ENCODE data around the gene CHST3.

Gene CHST3

DNA sequence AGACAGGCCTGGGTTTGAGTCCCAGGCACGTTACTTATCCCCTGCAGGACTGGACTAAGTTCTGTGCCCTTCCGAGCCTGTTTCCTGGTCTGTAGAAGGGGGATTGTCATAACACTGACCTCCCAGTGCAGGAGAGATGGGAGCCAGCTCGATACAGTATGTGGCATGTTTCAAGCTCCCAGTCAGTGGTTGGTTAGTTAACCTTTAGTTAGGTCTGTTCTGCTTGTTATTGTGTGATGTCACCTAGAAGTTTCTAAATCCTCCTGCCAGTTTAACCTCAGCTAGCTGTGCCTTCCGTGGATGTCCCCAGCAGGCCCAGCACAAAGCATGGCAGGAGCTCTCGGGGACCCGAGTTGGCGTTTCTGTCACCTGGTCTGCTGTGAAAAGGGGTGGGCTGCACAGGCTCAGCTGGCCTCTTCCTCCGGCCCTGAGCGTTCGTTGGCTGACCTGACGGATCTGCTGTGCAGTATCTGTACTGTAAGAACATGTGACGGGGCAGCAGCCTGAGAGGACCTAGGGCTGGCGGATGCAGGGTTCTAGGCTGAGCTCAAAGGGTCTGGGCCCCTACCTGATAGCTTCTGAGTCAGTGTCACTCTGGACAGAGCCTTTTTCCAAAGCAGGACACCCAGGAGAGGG is 71.2 kb downstream of the CHST3 start:
- DNase-seq: no peak

GRCh38 chr10:72037266-72037665 is 73.1 kb downstream of the CHST3 start:
- no peak for DNase-seq

DNA sequence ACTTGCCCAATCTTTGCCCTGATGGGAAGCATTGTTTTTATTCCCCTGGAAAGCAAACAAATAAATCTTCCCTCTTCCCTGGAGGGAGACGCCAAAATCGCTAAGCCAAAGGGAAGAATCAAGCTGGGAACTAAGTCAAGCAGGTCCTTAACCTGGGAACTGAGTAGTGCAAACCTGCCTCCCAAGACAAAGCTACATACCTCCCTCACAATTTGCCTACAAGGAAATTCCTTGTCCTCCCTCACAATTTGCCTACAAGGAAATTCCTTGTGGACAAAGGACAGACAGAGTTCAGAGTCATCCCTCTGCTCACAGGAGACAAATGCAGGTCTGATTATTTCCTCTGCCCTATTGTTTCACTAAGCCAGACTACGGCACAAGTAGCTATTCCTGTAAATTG is 73.6 kb downstream of the CHST3 start:
- DNase-seq: no peak

GRCh38 chr10:72038458-72039001 is 74.3 kb downstream of the CHST3 start:
- no peak for DNase-seq

DNA sequence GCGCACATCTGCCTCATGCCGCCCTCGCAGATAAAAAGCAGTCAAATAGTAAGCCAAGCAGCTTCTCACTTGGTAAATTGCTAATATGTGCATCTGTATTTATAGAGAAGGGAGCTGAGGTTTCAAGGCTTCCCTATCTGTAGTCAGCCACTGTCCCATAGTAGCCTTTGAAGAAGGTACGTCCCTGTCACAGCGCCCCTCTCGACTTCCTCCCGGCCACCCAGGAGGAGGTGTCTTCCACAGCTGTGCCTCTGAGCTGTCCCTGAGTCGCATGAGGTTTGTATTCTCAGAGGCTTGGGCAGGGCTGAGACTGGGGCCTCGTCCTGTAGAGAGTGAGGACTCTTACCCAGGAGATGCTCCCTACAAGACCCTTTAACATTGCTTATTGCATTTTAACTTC is 75.2 kb downstream of the CHST3 start:
- no peak for DNase-seq

DNA sequence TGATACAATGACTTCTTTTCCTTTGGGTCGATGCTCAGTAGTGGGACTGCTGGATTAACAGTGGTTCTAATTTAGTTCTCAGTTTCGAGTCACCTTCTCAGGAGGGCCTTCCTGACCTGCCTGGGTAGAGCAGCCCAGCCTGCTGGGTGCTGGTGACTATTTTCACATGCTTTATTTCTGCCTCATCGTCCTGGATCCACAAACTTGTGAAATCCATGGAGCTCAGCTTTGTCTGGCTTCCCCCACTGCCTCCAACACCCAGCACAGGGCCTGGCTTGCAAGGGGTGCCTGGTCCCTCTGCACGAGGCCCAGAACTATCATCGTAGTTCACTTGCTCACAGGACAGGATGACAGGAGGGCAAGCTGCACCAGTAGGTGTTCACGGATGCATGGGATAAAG is 77.3 kb downstream of the CHST3 start:
- no peak for DNase-seq

GRCh38 chr10:72043016-72043834 is 79.0 kb downstream of the CHST3 start:
- DNase-seq: no peak

DNA sequence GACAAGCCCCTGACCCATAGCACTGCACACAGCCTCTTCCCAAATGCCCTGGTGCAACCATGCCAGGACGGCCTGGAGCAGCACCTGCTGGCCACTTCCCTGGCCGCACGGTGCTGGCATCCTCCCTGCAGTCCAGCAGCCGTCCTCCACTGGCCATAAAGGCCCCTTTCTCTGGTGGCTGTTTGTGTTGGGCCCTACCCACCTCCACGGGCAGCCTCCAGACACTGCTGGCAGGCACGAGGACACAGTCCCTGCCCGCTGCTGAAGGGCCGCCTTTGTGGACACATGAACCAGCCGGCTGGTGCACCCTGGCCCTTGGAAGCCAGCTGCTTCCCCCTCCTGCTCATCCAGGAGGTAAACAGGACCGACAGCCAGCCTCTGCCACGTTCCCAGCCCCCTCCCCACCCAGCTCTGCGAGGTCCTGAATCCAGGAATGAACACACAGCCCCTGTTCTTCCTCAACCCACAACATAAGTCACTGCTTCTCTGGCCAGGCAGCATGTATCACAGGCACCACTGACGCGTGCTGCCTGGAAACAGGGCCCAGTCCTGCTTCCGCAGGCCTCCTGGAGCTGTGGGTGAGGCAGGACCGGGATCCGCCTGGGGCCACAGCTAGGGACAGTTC is 80.3 kb downstream of the CHST3 start:
- no peak for DNase-seq

GRCh38 chr10:72045586-72045985 is 81.4 kb downstream of the CHST3 start:
- DNase-seq: no peak

- DNase-seq: peak; percentile 95
Observed at GRCh38 chr10:72048450-72049124, 84.4 kb downstream of the CHST3 start.

GRCh38 chr10:72049472-72049871 is 85.3 kb downstream of the CHST3 start:
- no peak for DNase-seq

GRCh38 chr10:72049969-72050781 is 86.0 kb downstream of the CHST3 start:
- DNase-seq: no peak

DNA sequence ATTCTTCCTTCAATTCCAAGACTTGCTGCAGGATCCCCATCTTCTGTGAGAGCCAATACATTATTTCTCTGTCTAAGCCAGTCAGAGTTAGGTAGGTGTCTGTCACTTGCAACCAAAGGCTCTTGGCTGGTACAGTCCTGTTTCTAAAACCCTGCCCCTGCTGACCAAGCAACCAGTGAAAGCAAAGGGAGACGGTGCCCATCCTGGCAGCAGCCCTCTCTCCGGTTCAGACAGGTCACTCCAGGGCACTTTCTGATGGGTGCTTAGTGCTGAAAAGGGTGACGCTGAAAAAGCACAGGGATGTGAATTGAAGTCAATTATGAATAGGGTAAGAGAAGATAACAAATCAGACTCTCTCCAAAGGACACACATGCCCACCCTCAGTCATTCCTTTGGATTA is 86.7 kb downstream of the CHST3 start:
- DNase-seq: no peak

DNA sequence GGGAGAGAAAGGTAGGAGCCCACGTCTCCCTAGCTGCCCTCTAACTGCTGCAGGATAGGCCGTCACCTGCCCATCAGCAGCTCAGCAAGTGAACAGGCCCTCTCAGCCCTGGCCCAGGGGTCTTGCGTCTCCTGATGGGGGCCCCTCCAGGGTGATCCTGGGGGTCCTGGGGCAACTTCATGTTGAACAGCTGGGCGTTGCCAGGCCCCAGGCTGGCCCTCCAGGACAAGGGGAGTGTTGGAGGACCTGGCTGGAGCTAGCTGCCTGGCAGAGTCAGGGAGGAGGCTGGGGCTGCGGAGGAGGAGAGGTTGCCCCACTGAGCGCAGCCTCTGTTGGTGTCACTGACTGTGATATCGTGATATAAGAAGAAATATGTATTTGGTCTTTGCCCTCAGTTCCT is 89.5 kb downstream of the CHST3 start:
- no peak for DNase-seq

DNA sequence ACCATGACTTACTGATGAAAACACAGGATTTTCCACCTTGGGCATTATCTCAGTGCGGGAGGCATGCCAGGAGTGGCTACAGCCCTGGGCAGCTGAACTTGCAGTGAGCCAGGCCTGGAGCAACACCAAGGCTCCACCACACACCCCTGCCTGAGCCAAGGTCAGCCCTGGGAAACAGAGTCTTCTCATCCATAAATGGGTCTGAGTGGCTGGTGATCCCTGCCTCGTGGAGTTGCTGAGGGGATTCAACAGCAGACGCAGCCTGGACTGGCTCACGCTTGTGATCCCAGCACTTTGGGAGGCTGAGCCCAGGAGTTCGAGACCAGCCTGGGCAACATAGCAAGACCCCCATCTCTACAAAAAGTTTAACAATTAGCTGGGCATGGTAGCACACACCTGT is 91.9 kb downstream of the CHST3 start:
- DNase-seq: no peak

DNA sequence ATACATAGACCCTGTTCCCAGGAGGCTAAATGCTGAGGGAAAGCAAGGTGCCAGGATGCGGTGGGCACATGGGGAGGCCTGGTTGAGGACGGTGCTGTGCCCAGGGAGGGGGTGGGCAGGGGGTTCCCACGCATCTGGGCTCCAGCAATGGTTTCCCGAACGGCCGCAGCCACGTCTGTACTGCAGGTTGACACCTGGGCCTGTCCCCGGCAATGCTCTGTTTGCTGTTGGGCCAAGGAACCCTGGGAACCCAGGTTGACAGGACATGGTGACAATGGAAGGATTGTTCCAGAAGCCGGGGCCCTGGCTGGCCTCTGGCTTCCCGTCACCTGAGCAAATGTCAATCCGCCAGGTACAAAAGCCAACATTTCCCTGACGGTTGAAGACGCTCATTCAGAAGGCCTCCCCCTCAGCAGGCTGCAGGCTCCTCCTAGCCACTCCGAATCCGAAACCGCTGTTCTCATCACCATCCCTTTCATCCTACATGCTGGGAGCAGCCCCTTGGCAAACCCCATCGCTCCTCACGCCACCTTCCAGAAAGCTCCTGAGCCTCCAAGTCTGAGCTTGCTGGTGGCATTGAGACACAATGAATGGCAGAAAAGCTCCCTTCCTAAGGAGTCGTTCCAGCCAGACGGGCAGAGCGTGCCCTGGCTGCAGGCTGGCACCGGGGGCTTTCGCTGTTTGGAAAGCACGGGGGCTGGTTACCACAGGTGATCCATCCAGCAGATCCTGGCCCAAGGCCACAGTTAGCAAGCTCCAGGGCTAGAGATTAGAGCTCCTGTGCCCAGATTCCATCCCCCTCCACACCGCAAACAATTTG is 92.9 kb downstream of the CHST3 start:
- no peak for DNase-seq

DNA sequence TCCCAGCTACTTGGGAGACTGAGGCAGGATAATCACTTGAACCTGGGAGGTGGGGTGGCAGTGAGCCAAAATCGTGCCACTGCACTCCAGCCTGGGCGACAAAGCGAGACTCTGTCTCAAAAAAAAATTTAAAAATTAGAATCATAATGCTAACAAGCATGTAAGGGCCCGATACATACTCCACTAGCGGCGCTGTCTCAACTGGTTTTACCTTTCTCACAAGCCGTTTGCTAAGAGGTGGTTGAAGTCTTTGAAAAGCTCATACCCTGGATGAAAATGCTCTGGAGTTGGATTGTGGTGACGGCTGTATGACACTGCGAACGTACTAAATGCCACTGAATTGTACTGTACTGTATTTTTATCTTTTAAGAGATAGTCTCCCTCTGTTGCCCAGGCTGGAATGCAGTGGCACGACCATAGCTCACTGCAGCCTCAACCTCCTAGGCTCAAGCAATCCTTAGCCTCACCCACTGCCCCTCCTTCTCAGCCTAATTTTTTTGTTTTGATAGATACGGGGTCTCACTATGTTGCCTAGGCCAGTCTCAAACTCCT is 94.2 kb downstream of the CHST3 start:
- no peak for DNase-seq

GRCh38 chr10:72058989-72059842 is 95.0 kb downstream of the CHST3 start:
- DNase-seq: no peak

- no peak for DNase-seq
Observed at GRCh38 chr10:72059843-72060822, 95.9 kb downstream of the CHST3 start.
